Testis (tissue), 3 donors: Measurements from ENCODE around the gene FOXQ1. TPM values are rescaled to one million over a fixed set of nuclear protein-coding genes. Genes with fewer than 3 reads are reported as not detected.

Experiments used
- DNase-seq: peaks from one replicate; pipeline ENCODE4 v3.0.0-alpha.2; 2019
- H3K27ac ChIP-seq, 2 donors: fragments of 200-600 bp; sonication (generic); one replicate each; pipeline ENCODE4 v1.5.1; 2019
- H3K27me3 ChIP-seq: fragments of 200-600 bp; sonication (generic); one replicate; pipeline ENCODE4 v1.5.1; 2019
- H3K36me3 ChIP-seq: fragments of 200-600 bp; sonication (generic); one replicate; pipeline ENCODE4 v1.5.1; 2017; ENCODE audit warnings: low read depth; ENCODE audit errors: missing control alignments
- H3K4me1 ChIP-seq: fragments of 200-600 bp; sonication (generic); one replicate; pipeline ENCODE4 v1.5.1; 2019
- H3K4me3 ChIP-seq, 2 donors: fragments of 200-600 bp; sonication (generic); one replicate each; pipeline ENCODE4 v1.5.1; 2017 to 2019
- H3K9me3 ChIP-seq: fragments of 200-600 bp; sonication (generic); one replicate; pipeline ENCODE4 v1.5.1; 2017
- POLR2A ChIP-seq: fragments of 450-650 bp; IDR thresholded peaks from one replicate; pipeline ENCODE4 v1.6.1; 2017; ENCODE audit warnings: antibody characterized with exemption, mild to moderate bottlenecking, moderate library complexity
- WGBS, 2 donors: methylation state at CpG; one replicate each; pipeline ENCODE4 v1.1.5; 2018; 5-methylcytosine and 5-hydroxymethylcytosine counted together
- intact Hi-C: fragments of 100-400 bp; cut with DNase I; formaldehyde crosslinking; loops from one replicate; pipeline ENCODE4 v1.15.1; 2023; ENCODE audit warnings: low total_unique reads
- polyA plus RNA-seq: library from polyadenylated mRNA; stranded (reverse); fragments of 350-450 nt; fragmentation: Illumina TruSeq; extraction: RNeasy Lipid Tissue Mini Kit (QIAGEN cat#74804); gene quantifications from one replicate; pipeline ENCODE4 v1.2.3, GENCODE V29; 2014; ENCODE audit warnings: low read depth, low replicate concordance; ENCODE audit not compliant: insufficient read depth
- total RNA-seq, 2 donors: library from RNA; depleted of rRNA; stranded (reverse); fragments of >200 nt; gene quantifications; one replicate each; pipeline ENCODE4 v1.2.3, GENCODE V29; 2016
- TF ChIP-seq, protein P1 (sequence below), 3 experiments: fragments of 450-650 bp in 2 of 3; fragments of 200-600 bp in 1 of 3; sonication (generic) in 1 of 3; IDR thresholded peaks; one replicate each; pipeline ENCODE4 v1.5.1; 2016 to 2019; ENCODE audit warnings: antibody characterized with exemption in 3 of 3, mild to moderate bottlenecking in 2 of 3, moderate library complexity in 1 of 3

Gene FOXQ1
- total and polyA plus RNA-seq, 3 donors from 2014 or later, result 0.53 to 1.7 (median 1.7) TPM

DNA sequence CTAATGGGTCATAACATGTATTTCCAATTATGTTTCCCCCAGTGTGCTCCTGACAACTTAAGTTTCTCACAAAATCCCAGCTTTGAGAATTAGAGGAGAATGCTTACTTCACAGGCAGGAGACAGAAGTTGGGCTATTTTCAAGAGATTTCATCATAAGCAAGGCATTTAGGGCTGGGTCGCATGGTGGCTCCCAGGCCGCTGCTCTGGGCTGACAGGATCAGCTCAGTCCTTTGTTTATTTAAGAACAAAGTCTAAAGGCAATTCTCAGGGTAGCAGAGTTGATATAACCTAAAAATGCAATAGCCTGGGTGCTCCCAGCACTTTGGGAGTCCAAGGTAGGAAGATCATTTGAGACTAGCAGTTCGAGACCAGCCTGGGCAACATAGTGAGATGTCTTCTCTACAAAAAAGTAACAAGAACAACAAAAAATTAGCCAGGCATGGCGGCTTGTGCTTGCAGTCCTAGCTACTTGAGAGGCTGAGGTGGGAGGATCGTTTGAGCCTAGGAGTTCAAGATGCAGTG is 10.9 kb downstream of the FOXQ1 start:
- intact Hi-C loops, result no loop called here
- TF ChIP-seq, protein P1, sequence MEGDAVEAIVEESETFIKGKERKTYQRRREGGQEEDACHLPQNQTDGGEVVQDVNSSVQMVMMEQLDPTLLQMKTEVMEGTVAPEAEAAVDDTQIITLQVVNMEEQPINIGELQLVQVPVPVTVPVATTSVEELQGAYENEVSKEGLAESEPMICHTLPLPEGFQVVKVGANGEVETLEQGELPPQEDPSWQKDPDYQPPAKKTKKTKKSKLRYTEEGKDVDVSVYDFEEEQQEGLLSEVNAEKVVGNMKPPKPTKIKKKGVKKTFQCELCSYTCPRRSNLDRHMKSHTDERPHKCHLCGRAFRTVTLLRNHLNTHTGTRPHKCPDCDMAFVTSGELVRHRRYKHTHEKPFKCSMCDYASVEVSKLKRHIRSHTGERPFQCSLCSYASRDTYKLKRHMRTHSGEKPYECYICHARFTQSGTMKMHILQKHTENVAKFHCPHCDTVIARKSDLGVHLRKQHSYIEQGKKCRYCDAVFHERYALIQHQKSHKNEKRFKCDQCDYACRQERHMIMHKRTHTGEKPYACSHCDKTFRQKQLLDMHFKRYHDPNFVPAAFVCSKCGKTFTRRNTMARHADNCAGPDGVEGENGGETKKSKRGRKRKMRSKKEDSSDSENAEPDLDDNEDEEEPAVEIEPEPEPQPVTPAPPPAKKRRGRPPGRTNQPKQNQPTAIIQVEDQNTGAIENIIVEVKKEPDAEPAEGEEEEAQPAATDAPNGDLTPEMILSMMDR (IDR thresholded peaks at IDR 0.05), result no peak
- TF ChIP-seq POLR2A, result no peak
- Histone ChIP-seq H3K27me3 (no peaks in the 10 kb centered on the region), H3K27ac (no peak overlapping the region), H3K4me1 (no peaks in the 10 kb centered on the region), H3K36me3 (no peaks in the 10 kb centered on the region), H3K9me3 (no peaks in the 10 kb centered on the region), H3K4me3 (no peak overlapping the region)
- WGBS, 2 donors, result 83 to 92% methylated on average over 5 of the region's 5 CpGs
- DNase-seq, result no peak

DNA sequence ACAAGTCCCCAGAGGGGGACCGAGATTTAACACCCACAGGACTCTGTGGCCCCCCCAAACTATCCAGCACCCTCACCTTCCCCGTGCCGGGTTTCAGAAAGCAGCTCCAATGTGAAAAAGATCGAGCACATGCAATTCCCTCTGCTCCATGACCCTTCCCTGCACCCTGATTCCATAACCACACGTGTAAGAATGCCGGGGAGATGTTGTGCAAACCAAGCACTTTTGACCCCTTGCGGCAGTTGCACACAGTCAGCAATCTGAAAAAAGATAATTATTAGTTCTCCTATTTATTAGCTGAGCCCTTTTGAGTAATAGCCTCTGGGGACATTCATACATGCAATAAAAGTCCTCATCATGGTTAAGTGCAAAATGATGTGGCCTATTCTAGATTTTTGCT is 13.0 kb downstream of the FOXQ1 start:
- 88 to 89% methylated on average over 7 of the region's 7 CpGs for WGBS, 2 donors
- Histone ChIP-seq H3K27me3 (no peaks in the 10 kb centered on the region), H3K4me3 (no peak overlapping the region), H3K4me1 (no peaks in the 10 kb centered on the region), H3K36me3 (no peaks in the 10 kb centered on the region), H3K9me3 (no peaks in the 10 kb centered on the region), H3K27ac (no peak overlapping the region)
- TF ChIP-seq POLR2A, result no peak
- TF ChIP-seq, protein P1 (IDR thresholded peaks at IDR 0.05), result no peak
- no peak for DNase-seq
- intact Hi-C loops, result no loop called here

DNA sequence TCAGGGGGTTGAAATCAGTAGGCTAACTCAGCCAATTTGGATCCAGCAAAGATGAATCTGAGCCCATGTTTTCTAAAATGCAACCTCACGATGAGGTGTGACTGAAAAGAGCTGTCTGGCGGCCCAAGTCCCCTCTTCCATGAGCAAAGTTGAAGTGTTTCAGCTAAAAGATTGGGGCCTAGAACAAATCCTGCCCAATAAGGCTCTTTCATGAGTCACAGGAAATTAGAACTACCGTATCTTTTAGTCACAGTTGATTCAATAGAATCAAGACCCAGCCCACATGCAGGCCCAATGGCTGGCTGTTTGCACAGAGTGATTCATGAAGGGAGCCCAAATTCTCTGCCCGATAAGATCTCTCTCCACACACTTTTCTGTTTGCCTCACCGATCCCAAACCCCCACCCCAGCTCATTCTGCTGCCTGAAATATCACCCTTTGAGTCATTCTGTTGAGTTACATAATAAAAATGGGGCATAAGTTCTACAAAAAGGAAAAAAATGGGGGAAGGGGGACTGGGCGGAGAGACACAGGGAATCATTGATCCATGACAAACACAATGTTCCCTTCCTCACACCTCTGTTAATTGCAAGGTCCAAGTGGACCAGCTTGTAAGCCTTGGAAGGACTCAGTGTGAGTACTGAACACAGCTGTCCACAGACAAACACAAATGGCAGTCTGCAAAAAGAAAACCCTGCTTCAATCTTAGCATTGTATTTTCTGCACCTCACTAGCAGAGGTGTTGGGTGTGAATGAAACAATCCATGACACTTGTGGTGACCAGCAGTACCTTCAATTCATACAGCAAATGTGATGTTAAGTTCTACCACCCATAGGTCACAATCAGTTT is 13.8 kb downstream of the FOXQ1 start:
- H3K36me3 ChIP-seq, result no peaks in the 10 kb centered on the region
- DNase-seq, result no peak
- intact Hi-C loops, result no loop called here
- TF ChIP-seq POLR2A, result no peak
- TF ChIP-seq, protein P1 (IDR thresholded peaks at IDR 0.05), result no peak
- H3K4me1 ChIP-seq, result no peaks in the 10 kb centered on the region
- no peak overlapping the region for H3K27ac ChIP-seq
- no peak overlapping the region for H3K4me3 ChIP-seq
- H3K27me3 ChIP-seq, result no peaks in the 10 kb centered on the region
- WGBS, 2 donors, result 76 to 97% methylated on average over 6 of the region's 6 CpGs
- H3K9me3 ChIP-seq, result no peaks in the 10 kb centered on the region

DNA sequence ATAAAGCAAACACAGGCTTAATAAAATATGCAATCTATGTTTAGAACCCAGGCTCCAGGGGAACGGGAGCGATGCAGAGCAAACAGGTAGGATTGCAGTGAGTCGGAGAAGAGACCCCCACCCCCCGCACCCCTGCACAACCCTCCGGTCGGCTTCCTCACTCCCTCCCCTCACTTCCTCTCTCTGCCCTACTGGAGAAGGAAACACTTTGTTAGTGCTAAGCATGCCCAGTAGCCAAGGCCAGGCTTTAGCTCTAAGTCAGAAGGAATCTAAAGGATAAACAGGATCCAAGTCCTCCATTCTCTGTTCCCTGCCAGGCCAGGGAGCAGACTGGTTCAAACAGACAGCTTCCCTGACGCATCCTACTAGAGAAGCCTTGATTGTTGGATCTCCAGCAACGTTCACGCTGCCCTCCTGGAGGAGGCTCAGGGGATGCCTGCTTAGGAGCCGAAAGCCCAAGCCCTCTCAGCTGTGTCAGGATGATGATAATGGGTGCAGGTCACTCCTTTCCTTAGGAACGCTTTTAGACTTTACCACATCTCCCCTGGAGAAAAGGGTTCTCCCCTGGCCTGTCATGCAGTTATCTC is 14.7 kb downstream of the FOXQ1 start:
- no peak for DNase-seq
- no peaks in the 10 kb centered on the region for H3K9me3 ChIP-seq
- no peak overlapping the region for H3K4me3 ChIP-seq
- intact Hi-C loops, result no loop called here
- no peak overlapping the region for H3K27ac ChIP-seq
- no peaks in the 10 kb centered on the region for H3K27me3 ChIP-seq
- WGBS, 2 donors, result 65 to 66% methylated on average over 11 of the region's 11 CpGs
- H3K4me1 ChIP-seq, result no peaks in the 10 kb centered on the region
- H3K36me3 ChIP-seq, result no peaks in the 10 kb centered on the region
- TF ChIP-seq POLR2A, result no peak
- TF ChIP-seq, protein P1 (IDR thresholded peaks at IDR 0.05), result no peak
